HepG2 (cell line): Measurements from ENCODE around the gene EHBP1.

Source experiments
- KDM3A ChIP-seq: IDR thresholded peaks from 2 replicates; pipeline ENCODE4 v1.6.1; 2018; ENCODE audit warnings: low read depth, missing compliant biosample characterization
- PBX3 ChIP-seq: sonication (generic); formaldehyde crosslinking; IDR thresholded peaks from 2 replicates; pipeline ENCODE4 v1.8.1; 2023; ENCODE audit warnings: missing genetic modification reagents, inconsistent platforms, borderline replicate concordance
- PREB ChIP-seq: sonication (generic); formaldehyde crosslinking; IDR thresholded peaks from 2 replicates; pipeline ENCODE4 v1.4.0; 2020; ENCODE audit warnings: missing genetic modification reagents
- RFXANK ChIP-seq: IDR thresholded peaks from 2 replicates; pipeline ENCODE4 v1.6.1; 2016
- ZNF274 ChIP-seq: sonication (generic); formaldehyde crosslinking; IDR thresholded peaks from 2 replicates; pipeline ENCODE4 v1.5.1; 2020; ENCODE audit warnings: mild to moderate bottlenecking, missing genetic modification reagents
- TF ChIP-seq, protein P1 (sequence below): sonication (generic); formaldehyde crosslinking; IDR thresholded peaks from 2 replicates; pipeline ENCODE4 v1.4.0; 2020; ENCODE audit warnings: low read depth, mild to moderate bottlenecking, missing genetic modification reagents
- TF ChIP-seq, protein P2 (sequence below): sonication (generic); formaldehyde crosslinking; IDR thresholded peaks from 2 replicates; pipeline ENCODE4 v1.5.0; 2020; ENCODE audit warnings: mild to moderate bottlenecking, missing genetic modification reagents, moderate library complexity

DNA sequence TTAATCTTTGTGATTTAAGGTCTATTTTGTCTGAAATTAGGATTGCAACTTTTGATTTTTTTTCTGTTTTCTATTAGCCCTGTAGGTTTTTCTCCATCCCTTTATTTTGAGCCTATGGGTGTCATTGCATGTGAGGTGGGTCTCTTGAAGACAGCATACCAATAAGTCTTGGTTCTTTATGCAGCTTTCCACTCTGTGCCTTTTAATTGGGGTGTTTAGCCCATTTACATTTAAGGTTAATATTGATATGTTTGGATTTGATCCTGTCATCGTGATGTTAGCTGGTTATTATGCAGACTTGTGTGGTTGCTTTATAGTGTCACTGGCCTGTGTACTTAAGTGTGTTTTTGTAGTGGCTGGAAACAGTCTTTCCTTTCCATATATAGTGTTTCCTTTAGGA lies 17.7 kb downstream of the EHBP1 start:
- TF ChIP-seq, protein P1, sequence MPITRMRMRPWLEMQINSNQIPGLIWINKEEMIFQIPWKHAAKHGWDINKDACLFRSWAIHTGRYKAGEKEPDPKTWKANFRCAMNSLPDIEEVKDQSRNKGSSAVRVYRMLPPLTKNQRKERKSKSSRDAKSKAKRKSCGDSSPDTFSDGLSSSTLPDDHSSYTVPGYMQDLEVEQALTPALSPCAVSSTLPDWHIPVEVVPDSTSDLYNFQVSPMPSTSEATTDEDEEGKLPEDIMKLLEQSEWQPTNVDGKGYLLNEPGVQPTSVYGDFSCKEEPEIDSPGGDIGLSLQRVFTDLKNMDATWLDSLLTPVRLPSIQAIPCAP (CRISPR knock-in tag): no peak
- TF ChIP-seq PBX3 (CRISPR knock-in tag) (no peak), KDM3A (CRISPR knock-in tag) (no peak), PREB (no peak), ZNF274 (no peak), RFXANK (CRISPR knock-in tag) (no peak)
- TF ChIP-seq, protein P2, sequence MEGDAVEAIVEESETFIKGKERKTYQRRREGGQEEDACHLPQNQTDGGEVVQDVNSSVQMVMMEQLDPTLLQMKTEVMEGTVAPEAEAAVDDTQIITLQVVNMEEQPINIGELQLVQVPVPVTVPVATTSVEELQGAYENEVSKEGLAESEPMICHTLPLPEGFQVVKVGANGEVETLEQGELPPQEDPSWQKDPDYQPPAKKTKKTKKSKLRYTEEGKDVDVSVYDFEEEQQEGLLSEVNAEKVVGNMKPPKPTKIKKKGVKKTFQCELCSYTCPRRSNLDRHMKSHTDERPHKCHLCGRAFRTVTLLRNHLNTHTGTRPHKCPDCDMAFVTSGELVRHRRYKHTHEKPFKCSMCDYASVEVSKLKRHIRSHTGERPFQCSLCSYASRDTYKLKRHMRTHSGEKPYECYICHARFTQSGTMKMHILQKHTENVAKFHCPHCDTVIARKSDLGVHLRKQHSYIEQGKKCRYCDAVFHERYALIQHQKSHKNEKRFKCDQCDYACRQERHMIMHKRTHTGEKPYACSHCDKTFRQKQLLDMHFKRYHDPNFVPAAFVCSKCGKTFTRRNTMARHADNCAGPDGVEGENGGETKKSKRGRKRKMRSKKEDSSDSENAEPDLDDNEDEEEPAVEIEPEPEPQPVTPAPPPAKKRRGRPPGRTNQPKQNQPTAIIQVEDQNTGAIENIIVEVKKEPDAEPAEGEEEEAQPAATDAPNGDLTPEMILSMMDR (CRISPR knock-in tag): no peak
